ENCODE data around the gene GPR141.

Gene GPR141

DNA sequence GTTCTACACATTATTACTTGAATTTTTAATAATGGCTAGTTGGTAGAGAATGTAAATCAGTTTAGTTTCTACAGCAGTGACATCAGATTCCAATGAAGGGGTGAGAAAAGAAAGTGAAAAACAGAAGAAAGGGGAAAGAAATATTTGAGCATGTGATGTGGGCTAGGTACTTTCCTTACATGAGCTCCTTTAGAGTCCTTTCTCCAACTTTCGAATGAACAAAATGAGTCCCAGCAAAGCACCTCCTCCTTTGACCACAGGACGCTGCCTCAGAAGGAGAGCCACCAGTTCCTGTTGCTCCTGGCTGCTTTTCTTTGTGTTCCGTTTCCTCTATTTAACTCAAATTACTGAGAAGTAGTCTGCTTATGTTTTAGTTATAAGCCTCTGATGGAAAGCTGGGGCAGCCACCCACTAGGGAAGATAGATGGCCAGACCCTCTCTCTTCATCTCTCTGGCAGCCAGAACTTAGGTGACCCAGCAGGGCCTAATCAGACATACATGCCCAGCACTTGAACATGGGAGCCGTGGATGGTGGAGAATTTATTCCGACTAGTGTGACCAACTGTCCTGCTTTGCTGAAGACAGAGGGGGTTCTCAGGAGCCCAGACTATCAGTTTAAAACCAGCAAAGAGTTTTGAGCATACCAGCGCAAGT, 82.4 kb downstream of the GPR141 start (continued):
- TF ChIP-seq, protein P1, sequence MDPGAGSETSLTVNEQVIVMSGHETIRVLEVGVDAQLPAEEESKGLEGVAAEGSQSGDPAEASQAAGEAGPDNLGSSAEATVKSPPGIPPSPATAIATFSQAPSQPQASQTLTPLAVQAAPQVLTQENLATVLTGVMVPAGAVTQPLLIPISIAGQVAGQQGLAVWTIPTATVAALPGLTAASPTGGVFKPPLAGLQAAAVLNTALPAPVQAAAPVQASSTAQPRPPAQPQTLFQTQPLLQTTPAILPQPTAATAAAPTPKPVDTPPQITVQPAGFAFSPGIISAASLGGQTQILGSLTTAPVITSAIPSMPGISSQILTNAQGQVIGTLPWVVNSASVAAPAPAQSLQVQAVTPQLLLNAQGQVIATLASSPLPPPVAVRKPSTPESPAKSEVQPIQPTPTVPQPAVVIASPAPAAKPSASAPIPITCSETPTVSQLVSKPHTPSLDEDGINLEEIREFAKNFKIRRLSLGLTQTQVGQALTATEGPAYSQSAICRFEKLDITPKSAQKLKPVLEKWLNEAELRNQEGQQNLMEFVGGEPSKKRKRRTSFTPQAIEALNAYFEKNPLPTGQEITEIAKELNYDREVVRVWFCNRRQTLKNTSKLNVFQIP (CRISPR knock-in tag; IDR thresholded peaks at IDR 0.05; ENCODE audit: borderline replicate concordance, low read depth): no peak
- no peak for TF ChIP-seq ZNF8 (CRISPR knock-in tag; IDR thresholded peaks at IDR 0.05)

- TF ChIP-seq ZFP3 (CRISPR knock-in tag; IDR thresholded peaks at IDR 0.05) (no peak), CSDC2 (CRISPR knock-in tag; IDR thresholded peaks at IDR 0.05) (no peak), BACH2 (CRISPR knock-in tag; IDR thresholded peaks at IDR 0.05; ENCODE audit: borderline replicate concordance) (no peak), RARB (CRISPR knock-in tag; IDR thresholded peaks at IDR 0.05) (no peak), TOX (CRISPR knock-in tag; IDR thresholded peaks at IDR 0.05; ENCODE audit: borderline replicate concordance) (no peak), GLIS3 (CRISPR knock-in tag; IDR thresholded peaks at IDR 0.05) (no peak)
These were observed 85.0 kb downstream of the GPR141 start for GRCh38 chr7:37768611-37769010.

GRCh38 chr7:37769291-37769690, 85.7 kb downstream of the GPR141 start:
- ATAC-seq: no peak
- no peak for TF ChIP-seq TSHZ2 (CRISPR knock-in tag; IDR thresholded peaks at IDR 0.05)
- no peak for TF ChIP-seq GLIS3 (CRISPR knock-in tag; IDR thresholded peaks at IDR 0.05)
- TF ChIP-seq ZFP3 (CRISPR knock-in tag; IDR thresholded peaks at IDR 0.05): no peak
- no peak for TF ChIP-seq RARB (CRISPR knock-in tag; IDR thresholded peaks at IDR 0.05)
- TF ChIP-seq, protein P1 (CRISPR knock-in tag; IDR thresholded peaks at IDR 0.05; ENCODE audit: borderline replicate concordance, low read depth): no peak
- TF ChIP-seq, protein P2, sequence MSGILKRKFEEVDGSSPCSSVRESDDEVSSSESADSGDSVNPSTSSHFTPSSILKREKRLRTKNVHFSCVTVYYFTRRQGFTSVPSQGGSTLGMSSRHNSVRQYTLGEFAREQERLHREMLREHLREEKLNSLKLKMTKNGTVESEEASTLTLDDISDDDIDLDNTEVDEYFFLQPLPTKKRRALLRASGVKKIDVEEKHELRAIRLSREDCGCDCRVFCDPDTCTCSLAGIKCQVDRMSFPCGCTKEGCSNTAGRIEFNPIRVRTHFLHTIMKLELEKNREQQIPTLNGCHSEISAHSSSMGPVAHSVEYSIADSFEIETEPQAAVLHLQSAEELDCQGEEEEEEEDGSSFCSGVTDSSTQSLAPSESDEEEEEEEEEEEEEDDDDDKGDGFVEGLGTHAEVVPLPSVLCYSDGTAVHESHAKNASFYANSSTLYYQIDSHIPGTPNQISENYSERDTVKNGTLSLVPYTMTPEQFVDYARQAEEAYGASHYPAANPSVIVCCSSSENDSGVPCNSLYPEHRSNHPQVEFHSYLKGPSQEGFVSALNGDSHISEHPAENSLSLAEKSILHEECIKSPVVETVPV (CRISPR knock-in tag; IDR thresholded peaks at IDR 0.05): no peak
- no peak for TF ChIP-seq ZC3H10 (CRISPR knock-in tag; IDR thresholded peaks at IDR 0.05)
- no peak for TF ChIP-seq CREB5 (CRISPR knock-in tag; IDR thresholded peaks at IDR 0.05; ENCODE audit: low read depth)
- no peak for TF ChIP-seq TCF4 (CRISPR knock-in tag; IDR thresholded peaks at IDR 0.05; ENCODE audit: borderline replicate concordance)
- no peak for TF ChIP-seq BACH2 (CRISPR knock-in tag; IDR thresholded peaks at IDR 0.05; ENCODE audit: borderline replicate concordance)
- TF ChIP-seq ISL1 (CRISPR knock-in tag; IDR thresholded peaks at IDR 0.05): no peak
- no peak for TF ChIP-seq ZNF70 (CRISPR knock-in tag; IDR thresholded peaks at IDR 0.05)
- no peak for TF ChIP-seq ESRRG (CRISPR knock-in tag; IDR thresholded peaks at IDR 0.05)
- TF ChIP-seq SNAI2 (CRISPR knock-in tag; IDR thresholded peaks at IDR 0.05): no peak
- TF ChIP-seq PPARA (CRISPR knock-in tag; IDR thresholded peaks at IDR 0.05; ENCODE audit: borderline replicate concordance): no peak
- TF ChIP-seq ARNTL (CRISPR knock-in tag; IDR thresholded peaks at IDR 0.05; ENCODE audit: borderline replicate concordance, low read depth): no peak
- no peak for TF ChIP-seq ZNF565 (CRISPR knock-in tag; conservative IDR thresholded peaks at IDR 0.05; ENCODE audit: low read depth)
- TF ChIP-seq CSDC2 (CRISPR knock-in tag; IDR thresholded peaks at IDR 0.05): no peak

More at GRCh38 chr7:37768611-37769010, 85.0 kb downstream of the GPR141 start:
- no peak for ATAC-seq
